Activated CD8-positive, alpha-beta memory T cell treated with anti-CD3 and anti-CD28 coated beads for 24 hours (primary cell): Measurements from ENCODE around the gene NME5.

ENCODE experiments used
- DNase-seq: peaks from one replicate; pipeline ENCODE4 v3.0.0-alpha.2; 2020

Gene NME5

GRCh38 chr5:138129347-138129746 is 9.9 kb downstream of the NME5 start:
- DNase-seq = no peak

GRCh38 chr5:138128334-138128733 is 10.9 kb downstream of the NME5 start:
- DNase-seq = no peak

GRCh38 chr5:138115254-138115653 is 24.0 kb downstream of the NME5 start:
- DNase-seq = no peak

DNA sequence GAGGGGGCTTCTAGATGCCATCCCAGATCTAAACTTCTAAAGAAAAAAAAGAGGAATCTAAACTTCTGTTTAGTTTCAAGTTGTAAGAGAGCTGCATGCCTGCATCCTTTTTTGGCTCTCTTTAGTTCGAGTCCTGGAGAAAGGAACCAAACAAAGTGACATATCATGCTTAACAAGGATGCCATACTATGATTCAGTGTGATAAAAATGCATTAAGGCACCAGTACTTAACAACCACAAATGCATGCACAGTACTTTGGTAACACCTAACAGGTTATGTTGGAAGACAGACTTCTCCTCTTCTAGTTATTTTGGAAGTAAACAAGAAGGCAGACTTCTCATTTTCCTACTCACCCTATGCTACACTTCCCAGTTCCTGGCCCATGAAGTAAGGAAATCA is 27.3 kb downstream of the NME5 start:
- no peak for DNase-seq

DNA sequence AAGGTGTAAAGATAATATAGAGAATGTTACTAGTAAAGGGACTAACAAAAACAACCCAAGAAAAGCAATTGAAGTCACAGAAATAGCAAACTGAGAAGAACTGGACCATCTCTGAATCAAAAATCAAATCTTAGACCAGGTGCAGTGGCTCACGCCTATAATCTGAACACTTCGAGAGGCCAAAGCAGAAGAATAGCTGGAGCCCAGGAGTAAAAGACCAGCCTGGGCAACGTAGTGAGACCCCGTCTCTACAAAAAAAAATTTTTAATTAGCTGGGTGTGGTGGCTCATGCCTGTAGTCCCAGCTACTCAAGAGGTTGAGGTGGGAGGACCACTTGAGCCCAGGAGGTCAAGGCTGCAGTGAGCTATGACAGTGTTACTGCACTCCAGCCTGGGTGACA is 28.0 kb downstream of the NME5 start:
- no peak for DNase-seq

DNA sequence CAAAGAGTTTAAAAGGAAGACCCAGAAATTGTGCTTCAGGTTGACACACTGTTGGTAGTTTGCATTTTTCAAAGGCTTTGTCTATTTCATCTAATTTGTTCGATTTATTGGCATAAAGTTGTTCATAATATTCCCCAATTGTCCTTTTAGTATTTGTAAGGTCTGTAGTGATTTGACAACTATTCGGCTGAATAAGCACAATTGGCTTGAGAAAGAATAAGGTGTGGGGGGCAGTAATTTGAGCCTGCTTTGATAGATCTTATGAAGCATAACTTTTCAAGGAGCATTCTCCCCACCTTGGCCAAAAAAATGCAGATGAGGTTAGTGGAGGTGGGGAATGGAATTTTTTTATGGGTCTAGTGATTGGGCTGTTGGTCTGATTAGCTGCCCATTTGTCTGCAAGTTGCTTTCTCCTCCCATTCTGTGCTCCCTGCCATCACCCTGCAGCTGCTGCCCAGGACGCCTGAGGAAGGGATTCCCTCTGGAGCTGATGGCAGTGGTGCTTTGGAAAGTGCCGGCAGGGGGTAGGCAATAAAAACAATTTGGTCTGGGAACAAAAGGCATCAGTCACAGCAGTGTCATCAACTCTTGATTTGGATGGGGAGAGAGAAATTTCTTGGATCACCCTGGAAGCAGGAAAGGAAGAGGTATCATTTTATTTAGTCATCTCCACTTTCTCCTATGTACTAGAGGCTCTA is 28.8 kb downstream of the NME5 start:
- no peak for DNase-seq

GRCh38 chr5:138109463-138110265 is 29.6 kb downstream of the NME5 start:
- DNase-seq = no peak

DNA sequence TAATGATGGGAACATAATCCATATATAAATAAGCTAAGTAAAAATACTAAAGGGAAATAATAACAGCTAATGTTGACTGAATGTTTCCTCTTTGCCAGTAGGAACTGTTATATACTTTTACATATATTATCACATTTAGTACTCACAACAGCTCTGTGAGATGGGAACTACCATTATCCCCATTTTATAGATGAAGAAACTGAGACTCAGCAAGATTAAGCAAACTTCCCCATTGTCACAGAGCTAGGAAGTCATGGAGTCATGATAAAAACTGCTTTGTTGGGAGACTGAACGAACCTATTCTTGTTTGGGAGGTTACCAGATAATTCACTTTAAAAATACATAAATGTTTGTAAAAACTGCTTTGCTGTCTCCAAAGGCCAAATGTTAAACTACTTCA is 32.0 kb downstream of the NME5 start:
- no peak for DNase-seq

DNA sequence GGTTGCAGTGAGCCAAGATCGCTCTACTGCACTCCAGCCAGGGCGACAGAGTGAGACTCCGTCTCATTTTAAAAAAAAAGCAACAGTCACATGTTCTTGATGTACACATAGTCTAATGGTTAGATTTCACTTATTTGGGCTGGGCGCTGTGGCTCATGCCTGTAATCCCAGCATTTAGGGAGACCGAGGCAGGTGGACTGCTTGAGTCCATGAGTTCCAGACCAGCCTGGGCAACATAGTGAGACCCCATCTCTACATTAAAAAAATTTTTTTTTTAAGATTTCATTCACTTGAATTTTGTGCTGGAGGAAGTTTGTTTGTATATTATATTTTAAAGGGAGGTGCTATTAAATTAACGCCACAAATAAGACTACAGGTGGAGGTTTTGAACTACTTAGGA is 33.5 kb downstream of the NME5 start:
- no peak for DNase-seq

- DNase-seq = no peak
These were observed 36.0 kb downstream of the NME5 start for GRCh38 chr5:138103319-138103637.

- DNase-seq = no peak
These were observed 36.5 kb downstream of the NME5 start for GRCh38 chr5:138102454-138103318.

DNA sequence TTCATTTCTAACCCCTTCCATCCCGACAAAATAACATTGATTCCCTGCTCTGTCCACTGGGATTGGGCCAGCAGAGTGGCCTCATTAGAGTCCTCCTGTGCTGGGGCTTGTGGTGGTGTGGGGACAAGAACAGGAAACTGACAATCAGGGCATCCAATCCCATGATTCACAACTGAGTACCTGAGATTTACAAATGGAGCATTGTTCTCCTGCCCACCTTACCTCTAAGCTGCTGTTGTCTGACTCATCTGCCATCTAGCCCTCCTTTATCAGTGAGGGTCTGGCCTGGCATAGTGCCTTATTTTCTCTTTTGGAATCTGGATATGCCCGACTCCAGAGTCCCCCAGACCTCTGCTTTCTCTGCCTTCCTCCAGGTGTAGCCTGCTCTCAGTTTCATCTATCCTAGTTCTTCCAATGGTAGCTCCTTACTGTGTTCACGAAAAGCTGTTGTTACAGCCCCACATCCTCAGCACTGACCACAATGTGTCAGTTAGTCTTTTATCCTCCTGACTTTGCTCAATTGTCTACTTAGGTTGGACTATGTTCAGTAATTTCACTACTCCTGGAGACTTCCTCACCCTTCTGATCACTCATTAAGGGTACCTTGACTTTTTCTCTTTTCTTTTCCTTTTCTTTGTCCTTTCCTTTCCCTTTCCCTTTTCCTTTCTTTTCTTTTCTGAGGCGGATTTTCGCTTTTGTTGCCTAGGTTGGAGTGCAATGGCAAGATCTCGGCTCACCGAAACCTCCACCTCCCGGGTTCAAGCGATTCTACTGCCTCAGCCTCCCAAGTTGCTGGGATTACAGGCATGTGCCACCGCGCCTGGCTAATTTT is 42.0 kb downstream of the NME5 start:
- DNase-seq = no peak

DNA sequence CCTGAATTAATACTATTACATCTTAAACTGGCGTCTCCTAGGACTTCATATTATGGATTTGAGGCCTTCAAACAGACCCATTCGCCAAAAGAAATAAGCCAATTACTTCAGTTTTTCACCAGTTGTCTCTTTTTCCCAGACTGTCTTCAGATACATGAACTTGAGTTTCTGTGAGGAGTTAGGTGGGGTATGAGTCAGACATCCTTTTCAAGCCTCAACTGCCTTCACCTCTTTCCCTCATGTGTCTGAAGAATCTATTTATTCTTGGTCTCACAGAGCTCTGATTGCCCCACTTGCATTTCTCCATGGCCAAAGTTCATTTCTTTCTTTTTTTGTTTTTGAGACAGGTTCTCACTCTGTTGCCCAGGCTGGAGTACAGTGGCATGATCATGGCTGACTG is 42.9 kb downstream of the NME5 start:
- DNase-seq = no peak

- DNase-seq = no peak
These were observed 43.9 kb downstream of the NME5 start for GRCh38 chr5:138095100-138095907.

GRCh38 chr5:138093036-138093435 is 46.2 kb downstream of the NME5 start:
- no peak for DNase-seq

- DNase-seq = no peak
These were observed 46.9 kb downstream of the NME5 start for GRCh38 chr5:138092301-138092700.

DNA sequence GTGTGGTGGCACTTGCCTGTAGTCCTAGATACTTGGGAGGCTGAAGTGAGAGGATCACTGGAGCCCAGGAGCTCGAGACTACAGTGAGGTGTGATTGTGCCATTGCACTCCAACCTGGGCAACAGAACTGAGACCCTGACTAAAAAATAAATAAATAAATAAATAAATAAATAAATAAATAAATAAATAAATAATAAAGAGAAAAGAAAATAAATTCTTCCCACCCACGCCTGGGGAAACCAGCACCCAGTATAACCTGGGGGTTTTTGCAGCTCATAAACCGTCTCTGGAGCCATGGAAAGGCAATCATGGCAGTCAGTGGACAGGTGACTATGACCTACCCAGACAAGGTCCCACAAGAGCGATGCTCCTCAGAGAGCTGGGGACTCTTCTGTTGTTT is 47.5 kb downstream of the NME5 start:
- DNase-seq = no peak

- DNase-seq = no peak
These were observed 55.5 kb downstream of the NME5 start, which contains the start of gene WNT8A for GRCh38 chr5:138083702-138084101. TSS of gene WNT8A (plus strand) at chr5:138084033. CDS start at chr5:138084128, 95 bp downstream.

GRCh38 chr5:138082033-138082432 is 57.2 kb downstream of the NME5 start:
- DNase-seq = no peak

DNA sequence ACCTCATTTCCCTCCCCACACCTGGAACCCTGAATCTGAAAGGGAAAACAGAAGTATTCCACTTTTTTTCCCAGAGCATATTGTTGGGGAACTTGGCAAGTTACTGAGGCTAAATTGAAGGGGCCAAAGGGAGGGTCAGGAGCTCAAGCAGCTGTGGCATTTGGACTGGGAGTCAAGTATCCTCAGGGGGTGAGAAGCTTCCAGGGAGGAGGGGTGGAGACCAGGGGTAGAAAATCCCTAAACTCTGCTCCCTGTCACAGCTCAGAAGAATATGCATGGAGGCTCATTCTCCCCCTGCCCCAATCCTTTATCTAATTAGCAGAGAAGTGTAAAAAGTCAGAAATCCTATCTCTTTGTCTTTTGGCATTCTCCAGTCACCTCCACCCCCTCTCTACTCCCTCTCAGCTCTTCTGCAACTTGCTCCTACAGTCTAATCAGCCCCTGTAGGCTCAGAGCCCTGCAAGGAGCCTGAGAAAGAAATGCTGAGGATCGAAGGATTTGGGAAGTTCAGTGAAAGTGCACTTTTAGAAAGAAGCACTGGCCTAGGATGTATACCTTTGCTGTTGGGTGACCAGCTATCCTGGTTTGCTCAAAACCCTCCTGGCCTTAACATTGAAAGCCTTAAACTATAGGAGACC is 61.1 kb downstream of the NME5 start:
- no peak for DNase-seq

GRCh38 chr5:138077064-138077696 is 62.0 kb downstream of the NME5 start:
- peak; percentile 66 for DNase-seq
